ENCODE measurements around the gene TMEM50A.
"Not testable (repeated sequence)": the region's sequence is repeated elsewhere in the genome, so short reads cannot be mapped to it uniquely, and the experiment has no call there.

The TMEM50A gene

DNA sequence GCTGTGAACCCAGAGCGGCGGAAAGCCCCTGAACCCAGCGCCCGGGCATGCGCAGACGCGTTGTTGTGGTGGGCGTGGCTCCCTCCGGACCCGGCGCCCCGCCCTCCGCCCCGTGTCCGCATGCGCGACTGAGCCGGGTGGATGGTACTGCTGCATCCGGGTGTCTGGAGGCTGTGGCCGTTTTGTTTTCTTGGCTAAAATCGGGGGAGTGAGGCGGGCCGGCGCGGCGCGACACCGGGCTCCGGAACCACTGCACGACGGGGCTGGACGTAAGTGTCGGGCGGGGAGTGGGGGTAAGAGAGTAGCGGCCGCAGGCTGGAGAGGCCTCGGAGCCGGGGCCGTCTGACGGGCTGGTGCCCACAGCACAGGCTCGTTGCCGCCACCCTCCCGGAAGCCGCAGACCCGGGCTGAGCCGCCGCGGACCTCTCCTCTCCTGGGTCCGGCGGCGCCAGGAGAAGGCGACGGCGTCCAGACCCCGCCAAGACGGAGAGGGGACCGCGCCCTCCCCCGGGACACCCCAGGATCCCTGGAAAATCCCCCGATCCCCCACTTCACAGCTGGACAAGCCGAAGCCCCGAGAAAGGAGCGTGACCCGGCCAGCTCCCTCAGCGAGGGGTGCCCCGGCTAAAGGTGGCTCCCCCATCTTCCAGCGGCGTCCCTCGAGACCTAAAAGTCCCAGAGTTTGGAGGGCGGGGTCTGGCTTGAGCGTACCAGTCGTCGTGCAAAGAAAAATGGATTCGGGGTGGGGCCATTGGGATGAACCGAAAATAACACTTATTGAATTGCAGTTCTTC is at the start of gene TMEM50A:
TSS of gene TMEM50A (plus strand) at position 147 of the 794 bp plus-strand sequence. CDS start 2,153 bp downstream, outside the sequence.
- peak; percentile 62 for DNase-seq

DNA sequence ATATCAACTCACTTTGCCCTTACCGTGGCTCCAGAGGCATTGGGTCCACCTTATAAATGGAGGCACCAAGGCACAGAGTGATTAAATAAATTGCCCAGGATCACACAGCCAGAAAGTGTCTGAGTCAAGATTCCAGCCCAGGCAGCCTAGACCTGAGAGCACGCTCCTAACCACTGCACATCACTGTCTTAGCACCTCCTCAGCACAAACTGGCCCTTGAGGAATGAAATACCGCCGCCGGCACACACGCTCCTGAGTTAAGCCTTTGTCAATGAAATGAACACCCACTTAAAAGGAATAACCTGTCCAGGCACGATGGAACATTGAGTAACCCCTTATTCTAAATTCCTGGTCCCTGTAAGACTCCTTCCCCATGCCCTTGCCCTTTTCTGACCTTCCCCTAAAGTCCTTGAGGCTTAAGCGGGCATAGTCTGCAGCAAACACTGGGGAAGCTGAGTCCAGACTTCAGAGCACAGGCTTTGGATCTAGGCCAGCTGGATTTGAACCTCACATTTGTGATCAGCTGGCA is 49.5 kb upstream of the TMEM50A start:
- DNase-seq = not testable (repeated sequence)

DNA sequence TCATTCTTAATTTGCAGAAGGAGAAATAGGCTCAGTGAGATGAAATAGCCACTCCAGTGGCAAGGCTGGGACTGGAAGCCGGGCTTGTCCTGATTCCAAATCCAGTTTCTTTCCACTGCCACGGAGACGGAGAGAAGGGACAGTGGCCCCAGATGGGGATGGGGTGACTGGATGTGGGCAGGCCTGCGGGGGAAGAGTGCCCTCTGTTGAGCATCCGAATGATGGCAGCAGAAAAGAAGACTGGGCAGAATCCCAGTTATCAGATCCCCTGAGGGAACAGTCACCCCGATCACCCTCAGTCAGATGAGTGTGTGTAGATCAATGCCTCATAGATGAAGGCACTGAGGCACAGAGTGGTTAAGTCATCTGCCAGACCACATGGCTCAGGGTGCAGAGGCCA is 48.1 kb upstream of the TMEM50A start:
- not testable (repeated sequence) for DNase-seq

DNA sequence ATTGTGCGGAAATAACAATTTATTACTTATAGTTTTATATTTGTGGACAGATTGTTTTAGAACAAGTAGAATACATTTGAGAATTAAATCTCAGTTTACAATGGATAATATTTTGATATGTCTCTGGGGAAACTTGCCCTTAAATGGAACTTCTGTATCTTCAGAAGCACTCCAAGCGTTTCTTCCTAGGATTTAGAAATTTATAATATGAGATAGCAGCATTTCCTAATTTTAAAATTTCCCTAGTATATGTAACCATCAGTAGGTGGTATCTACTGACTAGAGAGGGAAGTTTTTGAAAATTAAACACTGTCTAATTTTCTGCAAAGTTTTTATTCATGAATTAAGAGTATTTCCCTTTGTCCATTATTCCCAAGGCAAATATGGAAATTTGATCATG is 44.7 kb upstream of the TMEM50A start:
- not testable (repeated sequence) for DNase-seq

DNA sequence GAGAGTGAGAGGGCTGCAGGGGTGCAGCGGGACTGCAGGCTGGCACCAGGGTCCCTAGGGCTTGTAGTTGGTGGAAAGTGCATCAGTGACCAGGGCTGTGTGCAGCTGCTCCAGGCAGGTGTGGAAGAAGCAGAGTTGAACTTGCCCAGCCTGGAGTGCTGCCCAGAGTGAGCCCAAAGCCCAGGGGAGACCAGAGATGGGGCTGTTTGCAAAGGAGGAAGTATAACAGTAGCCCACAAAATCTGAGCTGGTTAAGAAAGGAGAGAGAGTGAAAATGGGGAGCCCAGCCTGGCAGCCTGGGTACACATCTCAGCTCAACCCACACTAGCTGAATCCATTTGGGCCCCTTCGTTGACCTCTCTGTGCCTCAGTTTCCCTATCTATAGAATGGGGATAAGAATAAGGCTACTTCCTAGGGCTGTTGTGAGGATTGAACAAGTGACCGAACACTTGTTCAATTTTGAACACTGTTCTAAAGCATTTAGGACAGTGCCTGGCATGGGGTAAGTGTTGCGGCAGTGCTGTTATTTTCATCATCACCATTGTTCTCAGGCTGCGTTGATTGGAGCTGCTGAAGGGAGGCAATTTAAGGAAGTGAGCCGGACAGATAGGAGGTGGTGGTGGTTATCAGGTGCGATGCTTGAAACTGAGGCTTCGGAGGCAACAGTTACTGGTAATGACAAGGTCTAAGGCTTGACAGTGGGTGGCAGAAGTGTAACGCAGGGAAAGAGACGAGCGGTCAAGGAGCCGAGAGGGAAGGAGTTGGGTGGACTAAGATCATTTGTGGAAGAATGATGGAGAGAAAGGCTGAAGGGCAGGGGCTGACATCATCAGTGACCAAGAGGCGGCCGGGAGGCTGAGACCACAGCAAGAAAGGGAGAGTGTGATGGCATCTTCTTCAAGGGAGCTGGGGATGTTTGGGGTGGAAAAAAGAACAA is 43.0 kb upstream of the TMEM50A start:
- not testable (repeated sequence) for DNase-seq

DNA sequence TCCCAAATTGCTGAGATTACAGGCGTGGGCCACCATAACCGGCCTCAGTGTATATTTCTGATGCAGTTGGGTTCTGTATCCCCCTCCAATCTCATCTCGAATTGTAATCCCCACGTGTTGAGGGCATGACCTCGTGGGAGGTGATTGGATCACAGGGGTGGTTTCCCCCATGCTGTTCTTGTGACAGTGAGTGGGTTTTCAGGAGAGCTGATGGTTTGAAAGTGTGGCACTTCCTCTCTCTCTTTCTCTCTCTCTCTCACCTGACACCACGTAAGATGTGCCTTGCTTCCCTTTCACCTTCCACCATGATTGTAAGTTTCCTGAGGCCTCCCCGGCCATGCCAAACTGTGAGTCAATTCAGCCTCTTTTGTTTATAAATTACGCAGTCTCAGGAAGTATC is 41.6 kb upstream of the TMEM50A start:
- DNase-seq = not testable (repeated sequence)

DNA sequence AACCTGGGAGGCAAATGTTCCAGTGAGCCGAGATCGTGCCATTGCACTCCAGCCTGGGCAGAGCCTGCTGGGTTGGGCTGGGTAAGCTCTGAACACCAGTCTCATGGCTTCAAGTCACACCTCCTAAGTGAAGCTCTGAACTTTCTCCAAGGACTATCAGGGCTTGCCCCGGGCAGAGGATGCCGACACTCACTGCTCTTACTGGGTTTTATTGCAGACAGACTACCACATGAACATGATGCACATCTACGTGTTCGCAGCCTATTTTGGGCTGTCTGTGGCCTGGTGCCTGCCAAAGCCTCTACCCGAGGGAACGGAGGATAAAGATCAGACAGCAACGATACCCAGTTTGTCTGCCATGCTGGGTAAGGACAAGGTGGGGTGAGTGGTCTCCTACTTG is 37.4 kb upstream of the TMEM50A start:
- DNase-seq = not testable (repeated sequence)

DNA sequence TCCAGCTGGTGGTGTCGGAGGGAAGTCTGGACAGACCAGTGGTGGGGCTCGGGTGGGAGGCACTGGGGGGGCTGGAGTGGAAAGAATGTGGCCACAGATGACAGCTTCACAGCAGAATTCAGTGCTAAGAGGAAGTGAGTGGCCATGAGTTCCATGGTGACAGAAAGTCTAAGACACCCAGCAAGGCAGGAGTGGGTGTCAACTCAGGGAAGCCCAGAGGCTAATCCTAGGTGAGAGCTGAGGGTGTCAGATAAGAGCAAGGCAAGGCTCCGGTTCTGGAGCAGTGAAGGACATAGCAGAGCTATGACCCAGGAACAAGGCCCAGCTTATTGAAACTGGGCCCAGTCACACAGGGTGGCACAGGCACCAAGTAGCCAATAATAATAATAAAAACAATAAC is 35.8 kb upstream of the TMEM50A start:
- DNase-seq = not testable (repeated sequence)

DNA sequence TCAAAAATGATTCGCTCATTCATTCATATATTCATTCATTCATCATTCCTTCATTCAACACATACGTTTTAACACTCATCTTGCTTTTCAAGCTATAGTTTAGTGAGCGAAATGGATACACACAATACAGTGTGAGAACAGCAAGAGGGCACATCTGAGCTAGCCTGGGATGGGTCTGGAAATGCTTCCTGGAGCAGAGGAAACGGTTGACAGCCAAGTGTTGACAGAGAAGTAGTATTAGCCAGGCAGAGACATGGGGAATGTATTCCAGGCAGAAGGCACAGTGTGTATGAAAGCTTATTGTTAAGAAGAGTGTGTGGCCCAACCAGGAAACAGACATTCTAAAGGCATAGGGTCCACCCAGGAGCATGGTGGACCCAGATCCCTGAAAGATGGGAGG is 33.2 kb upstream of the TMEM50A start:
- not testable (repeated sequence) for DNase-seq

DNA sequence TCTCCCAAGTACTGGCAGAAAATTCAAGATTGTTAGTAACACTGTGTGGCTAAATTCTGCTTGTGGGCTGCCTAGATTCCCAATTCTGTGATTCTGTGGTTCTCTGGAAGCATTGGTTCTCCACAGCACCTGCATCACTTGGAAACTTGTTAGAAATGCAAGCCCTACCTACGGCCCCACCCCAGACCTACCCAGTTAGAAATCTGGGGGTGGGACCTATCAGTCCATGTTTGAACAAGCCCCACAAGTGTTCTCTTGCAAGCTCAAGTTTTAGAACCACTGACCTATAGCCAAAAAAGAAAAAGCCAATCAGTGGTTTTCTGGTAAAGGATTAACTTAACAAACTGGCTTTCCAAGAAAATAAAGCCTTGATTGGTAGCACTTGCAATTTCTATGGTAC is 30.0 kb upstream of the TMEM50A start:
- not testable (repeated sequence) for DNase-seq

DNA sequence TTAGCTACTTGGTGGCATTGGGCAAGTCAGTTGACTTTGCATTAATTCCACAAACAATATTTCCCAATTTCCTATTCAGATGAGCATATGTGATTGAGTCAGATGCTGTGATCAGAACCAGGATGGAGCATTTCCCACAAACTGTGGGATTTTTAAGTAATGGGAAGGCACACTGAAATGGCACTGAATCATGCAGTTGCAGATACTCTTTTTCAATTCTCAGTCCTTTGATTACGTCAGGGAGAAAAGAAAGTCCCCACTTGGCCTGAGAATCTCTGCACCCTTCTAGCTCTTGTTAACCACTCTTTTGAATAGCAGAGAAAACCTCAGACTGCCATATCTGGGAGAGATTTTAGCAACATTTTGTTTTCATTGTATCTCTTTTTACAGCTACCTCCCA is 29.0 kb upstream of the TMEM50A start:
- not testable (repeated sequence) for DNase-seq

DNA sequence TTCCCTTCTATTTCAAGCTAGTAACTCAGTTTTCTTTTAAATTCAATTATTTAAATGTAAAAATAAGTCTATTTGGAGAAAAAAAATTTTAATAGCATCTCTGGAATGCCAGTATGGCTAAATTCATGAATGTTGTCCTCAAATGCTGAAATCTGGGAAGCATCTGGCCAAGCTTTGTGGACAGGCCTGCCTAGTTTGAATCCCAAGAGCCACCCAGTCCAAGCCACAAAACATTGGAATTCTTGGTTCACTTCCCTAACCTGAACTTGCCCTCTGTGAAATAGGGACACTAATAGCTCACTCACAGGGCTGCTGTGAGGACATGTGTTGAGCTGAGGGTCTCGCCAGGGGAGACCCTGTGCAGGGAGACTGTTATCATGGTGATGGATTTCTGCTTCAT is 28.6 kb upstream of the TMEM50A start:
- not testable (repeated sequence) for DNase-seq

DNA sequence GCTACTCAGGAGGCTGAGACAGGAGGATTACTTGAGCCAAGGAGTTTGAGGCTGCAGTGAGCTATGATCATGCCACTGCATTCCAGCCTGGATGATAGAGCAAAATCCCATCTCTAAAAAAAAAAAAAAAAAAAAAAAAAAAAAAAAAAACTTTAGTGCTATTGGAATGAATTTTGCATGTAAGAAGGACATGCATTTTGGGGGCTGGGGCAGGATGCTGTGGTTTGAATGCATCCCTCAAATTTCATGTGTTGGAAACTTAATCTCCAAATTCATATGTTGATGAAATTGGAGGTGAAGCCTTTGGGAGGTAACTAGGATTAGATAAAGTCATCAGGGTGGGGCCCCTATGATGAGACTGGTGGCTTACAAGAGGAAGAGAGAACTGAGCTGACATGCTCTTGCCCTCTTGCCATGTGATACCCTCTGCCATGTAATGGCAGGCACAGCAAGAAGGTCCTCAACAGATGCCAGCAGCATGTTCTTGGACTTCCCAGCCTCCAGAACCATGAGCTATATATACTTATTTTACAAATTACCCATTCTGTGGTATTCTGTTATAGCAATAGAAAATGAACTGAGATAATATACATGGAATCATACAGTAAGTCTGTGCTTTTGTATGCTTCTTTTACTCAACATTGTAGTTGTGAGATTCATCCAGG is 25.2 kb upstream of the TMEM50A start:
- not testable (repeated sequence) for DNase-seq

DNA sequence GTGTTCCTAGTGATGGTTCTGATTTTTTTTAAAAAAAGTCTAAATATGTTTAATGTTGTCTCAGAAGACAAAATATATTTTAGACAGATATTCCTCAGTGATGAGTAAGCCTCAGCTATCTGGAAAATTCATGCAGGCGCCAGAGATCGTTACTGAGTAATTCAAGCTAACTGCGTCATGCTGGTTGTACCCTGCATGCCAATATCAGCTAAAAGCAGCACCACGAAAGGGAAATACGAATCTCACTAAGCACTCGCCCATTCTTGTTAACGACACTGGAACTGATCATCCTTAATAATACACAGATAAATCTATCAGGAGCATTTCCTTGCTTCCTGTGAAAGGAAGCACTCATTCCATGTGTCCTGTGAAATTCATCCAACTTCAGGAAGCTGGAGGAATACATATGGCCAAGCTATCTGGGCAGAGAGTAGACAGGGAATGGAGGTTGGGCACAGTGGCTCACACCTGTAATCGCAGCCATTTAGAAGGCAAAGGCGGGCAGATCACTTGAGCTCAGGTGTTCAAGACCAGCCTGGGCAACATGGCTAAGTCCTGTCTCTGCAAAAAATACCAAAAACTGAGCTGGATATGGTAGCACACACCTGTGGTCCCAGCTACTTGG is 17.7 kb upstream of the TMEM50A start:
- not testable (repeated sequence) for DNase-seq

DNA sequence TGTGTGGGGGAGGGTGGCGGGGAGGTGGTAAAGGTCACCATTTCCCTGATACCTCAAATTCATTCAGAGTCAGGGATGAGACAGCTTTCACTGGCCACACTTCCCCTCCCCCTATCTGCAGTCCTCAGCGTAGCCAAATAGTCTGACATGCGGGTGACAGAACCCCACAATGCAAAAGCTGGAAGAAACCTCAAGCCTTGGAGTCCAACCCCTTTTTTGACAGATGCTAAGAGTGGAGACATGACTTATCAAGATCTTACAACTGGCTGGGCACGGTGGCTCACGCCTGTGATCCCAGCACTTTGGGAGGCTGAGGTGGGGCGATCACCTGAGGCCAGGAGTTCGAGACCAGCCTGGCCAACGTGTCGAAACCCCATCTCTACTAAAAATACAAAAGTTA is 16.0 kb upstream of the TMEM50A start:
- DNase-seq = not testable (repeated sequence)

DNA sequence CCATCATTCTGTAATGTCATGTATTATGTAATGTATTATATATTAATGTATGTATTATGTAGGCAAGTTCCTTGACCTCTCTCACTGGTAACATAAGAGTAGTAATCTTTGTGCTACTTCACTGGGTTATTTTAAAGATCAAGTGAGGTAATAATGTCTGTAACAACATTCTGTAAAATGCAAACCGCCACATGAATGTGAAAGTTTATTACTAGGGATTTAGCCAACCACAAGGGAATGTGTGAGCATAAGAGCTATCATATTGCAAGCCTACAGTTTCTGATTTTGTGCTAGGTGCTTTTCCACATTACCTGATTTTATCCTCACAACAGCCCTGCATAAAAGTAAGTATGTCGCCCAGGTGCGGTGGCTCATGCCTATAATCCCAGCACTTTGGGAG is 13.7 kb upstream of the TMEM50A start:
- DNase-seq = not testable (repeated sequence)

DNA sequence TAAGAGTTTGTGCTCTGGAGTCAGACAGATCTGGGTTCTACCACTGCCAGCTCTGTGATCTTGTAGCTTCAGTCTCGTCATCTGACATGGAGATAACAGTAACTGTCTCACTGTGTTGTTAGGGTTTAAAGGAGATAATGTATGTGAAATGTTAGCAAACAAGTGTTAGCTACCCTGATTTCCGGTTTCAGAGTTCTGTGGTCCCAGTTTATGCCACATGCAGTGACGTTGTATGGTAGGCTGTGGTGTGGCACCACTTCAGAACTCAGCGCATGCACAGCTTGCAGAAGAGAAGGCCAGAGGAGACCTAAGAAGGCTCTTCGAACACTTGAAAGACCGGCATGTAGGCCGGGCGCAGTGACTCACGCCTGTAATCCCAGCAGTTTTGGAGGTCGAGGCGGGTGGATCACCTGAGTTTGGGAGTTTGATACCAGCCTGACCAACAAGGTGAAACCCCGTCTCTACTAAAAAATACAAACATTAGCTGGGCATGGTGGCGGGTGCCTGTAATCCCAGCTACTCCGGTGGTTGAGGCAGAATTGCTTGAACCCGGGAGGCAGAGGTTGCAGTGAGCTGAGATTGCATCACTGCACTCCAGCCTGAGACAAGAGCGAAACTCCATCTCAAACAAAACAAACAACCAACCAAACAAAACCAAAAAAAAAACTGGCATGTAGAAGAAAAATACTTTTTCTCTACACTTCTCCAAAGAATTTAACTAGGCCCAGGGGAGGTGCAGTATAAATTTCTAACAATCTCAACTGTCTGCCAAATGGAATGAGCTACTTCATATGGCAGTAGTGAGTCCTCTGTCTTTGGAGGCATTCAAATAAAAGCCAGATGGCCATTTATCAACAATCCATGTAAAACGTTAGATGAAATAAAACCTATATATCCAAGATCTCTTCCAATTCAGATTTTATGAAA is 10.0 kb upstream of the TMEM50A start:
- DNase-seq = not testable (repeated sequence)

DNA sequence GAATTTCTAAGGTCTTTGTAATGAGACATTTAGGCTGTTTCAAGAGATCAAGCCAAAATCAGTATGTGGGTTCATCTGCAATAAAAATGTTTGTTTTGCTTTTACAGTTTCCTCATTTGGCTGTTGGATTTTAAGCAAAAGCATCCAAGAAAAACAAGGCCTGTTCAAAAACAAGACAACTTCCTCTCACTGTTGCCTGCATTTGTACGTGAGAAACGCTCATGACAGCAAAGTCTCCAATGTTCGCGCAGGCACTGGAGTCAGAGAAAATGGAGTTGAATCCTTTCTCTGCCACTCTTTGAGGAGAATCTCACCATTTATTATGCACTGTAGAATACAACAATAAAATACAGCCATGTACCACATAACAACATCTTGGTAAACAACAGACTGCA is 9.3 kb upstream of the TMEM50A start:
- not testable (repeated sequence) for DNase-seq

DNA sequence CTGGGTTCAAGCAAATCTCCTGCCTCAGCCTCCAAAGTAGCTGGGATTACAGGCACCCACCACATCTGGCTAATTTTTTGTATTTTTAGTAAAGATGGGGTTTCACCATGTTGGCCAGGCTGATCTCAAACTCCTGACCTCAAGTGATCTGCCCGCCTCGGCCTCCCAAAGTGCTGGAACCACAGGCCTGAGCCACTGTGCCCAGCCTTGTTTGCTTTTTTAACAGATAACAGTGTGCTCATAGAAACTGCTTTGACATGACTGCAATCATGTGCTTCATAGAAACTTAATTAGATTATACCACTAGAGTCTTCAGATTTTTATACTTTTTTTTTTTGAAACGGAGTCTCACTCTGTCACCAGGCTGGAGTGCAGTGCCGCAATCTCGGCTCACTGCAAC is 8.8 kb upstream of the TMEM50A start:
- not testable (repeated sequence) for DNase-seq

DNA sequence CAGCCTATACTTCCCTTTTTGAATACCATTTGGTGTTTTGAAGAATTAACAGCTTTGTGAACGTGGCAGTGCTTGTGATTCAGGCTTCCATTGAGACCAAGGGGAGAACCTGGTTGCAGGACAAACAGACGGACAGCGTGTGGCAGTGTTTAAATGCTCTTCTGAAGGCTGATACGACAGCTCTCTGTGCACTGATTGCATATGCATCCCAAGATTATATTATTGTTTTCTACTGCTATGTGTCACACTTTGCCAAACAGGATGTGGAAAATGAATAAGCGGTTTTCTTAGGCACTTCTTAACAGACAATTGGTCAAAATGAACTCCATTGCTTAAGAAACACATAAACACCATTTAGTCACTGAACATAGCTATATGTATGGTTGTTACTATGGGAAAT is 8.2 kb upstream of the TMEM50A start:
- DNase-seq = not testable (repeated sequence)

DNA sequence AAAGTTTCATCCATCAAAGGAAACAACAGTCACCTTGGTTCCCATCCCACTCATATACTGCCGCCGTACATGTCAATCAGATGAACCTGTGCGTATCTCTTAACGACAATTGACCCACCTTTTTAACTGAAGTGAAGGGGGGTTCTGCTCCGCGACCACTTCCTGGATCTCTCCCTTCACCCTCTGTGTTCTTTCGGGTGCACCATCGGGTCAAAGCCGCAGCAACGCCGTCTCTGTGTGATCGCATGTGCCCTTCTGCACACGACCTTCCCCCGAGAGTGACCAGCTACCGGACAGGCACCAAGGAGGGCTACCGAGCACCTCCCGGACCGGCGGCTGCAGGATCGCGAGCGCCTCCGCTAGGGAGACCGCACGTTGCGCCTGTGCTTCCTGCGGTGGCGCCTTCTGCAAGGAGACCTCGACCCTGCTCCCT is 1.2 kb upstream of the TMEM50A start:
- DNase-seq = not testable (repeated sequence)
